Ectodermal cell (in vitro differentiated cells): ENCODE data around the gene SCN4A.

Experiments
- H3K27ac ChIP-seq: 2 replicates; pipeline ENCODE4 v1.7.0; 2013; ENCODE audit warnings: mild to moderate bottlenecking, low read depth, low read length; ENCODE audit not compliant: insufficient read depth, poor library complexity, severe bottlenecking
- H3K27me3 ChIP-seq: 2 replicates; pipeline ENCODE4 v1.7.0; 2013; ENCODE audit warnings: mild to moderate bottlenecking, low read length; ENCODE audit not compliant: insufficient read depth, control insufficient read depth, poor library complexity, severe bottlenecking
- H3K36me3 ChIP-seq: one replicate; pipeline ENCODE4 v1.7.0; 2013; ENCODE audit warnings: low read length; ENCODE audit not compliant: control insufficient read depth, insufficient read depth
- H3K4me1 ChIP-seq: one replicate; pipeline ENCODE4 v1.7.0; 2013; ENCODE audit warnings: low read length; ENCODE audit not compliant: control insufficient read depth, insufficient read depth
- H3K4me3 ChIP-seq: 2 replicates; pipeline ENCODE4 v1.7.0; 2013; ENCODE audit warnings: low read depth, low read length, control low read depth; ENCODE audit not compliant: insufficient read depth
- H3K9me3 ChIP-seq: 2 replicates; pipeline ENCODE4 v1.7.0; 2013; ENCODE audit warnings: mild to moderate bottlenecking, low read length, moderate library complexity; ENCODE audit not compliant: control insufficient read depth
- WGBS, 2 experiments: methylation state at CpG; one replicate each; pipeline ENCODE4 v1.1.7; 2013; ENCODE audit warnings: missing lambda C conversion rate in 2 of 2; 5-methylcytosine and 5-hydroxymethylcytosine counted together

SCN4A gene

DNA sequence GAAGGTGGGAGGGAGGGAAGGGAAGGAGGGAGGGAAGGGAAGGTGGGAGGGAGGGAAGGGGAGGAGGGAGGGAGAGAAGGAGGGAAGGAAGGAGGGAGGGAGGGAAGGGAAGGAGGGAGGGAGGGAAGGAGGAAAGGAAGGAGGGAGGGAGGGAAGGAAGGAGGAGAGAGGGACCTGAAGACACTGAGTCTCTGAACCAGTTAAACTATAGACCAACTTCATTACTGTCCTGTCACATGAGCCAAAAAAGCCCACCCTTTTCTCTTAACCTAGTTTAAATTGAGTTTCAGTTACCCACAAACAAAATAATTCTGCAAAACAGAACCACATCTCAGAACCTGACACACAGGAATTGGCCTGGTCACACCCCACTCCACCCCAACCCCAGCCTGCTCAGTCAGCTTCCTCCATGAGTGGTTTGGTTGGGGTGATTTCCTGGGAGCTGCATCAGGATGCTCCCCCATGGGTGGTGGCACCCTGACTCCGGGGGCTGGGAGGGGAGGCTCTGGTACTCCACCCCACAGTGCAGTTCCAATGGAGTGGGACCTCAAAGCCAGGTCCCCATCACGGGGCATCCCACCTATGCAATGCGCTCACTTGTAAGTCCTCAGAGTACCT lies 20.8 kb upstream of the SCN4A start:
- H3K27ac ChIP-seq = no peak overlapping the region
- H3K4me3 ChIP-seq = no peak overlapping the region
- H3K36me3 ChIP-seq = no peaks in the 10 kb centered on the region
- WGBS, 2 experiments = 77 to 80% methylated on average over 3 of the region's 3 CpGs
- H3K9me3 ChIP-seq = no peaks in the 10 kb centered on the region
- peaks cover 33% of the 10 kb centered on the region for H3K27me3 ChIP-seq
- peaks cover 16% of the 10 kb centered on the region for H3K4me1 ChIP-seq

DNA sequence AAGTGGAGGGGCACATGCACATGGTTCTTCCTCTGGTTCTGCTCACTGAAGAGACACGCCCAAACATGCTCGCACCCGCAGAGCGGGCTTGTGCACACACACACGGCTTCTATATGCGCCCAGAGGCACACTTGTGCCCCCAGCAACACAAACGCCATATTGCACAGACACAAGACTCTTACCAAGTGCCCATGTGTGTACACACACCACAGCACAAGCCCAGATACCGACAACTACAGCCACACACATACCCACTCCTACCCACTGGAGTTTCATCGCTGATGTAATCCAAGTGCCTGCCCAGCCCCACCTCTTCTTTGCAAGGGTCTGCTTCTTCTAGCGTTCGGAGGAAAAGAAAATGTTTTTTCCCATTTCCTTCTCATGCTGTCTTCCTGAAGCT lies 18.9 kb upstream of the SCN4A start:
- Histone ChIP-seq H3K36me3 (no peaks in the 10 kb centered on the region), H3K27me3 (peaks cover 15% of the 10 kb centered on the region), H3K9me3 (no peaks in the 10 kb centered on the region), H3K4me3 (no peak overlapping the region), H3K27ac (no peak overlapping the region), H3K4me1 (peaks cover 16% of the 10 kb centered on the region)
- WGBS, 2 experiments = 91 to 93% methylated on average over 11 of the region's 11 CpGs

DNA sequence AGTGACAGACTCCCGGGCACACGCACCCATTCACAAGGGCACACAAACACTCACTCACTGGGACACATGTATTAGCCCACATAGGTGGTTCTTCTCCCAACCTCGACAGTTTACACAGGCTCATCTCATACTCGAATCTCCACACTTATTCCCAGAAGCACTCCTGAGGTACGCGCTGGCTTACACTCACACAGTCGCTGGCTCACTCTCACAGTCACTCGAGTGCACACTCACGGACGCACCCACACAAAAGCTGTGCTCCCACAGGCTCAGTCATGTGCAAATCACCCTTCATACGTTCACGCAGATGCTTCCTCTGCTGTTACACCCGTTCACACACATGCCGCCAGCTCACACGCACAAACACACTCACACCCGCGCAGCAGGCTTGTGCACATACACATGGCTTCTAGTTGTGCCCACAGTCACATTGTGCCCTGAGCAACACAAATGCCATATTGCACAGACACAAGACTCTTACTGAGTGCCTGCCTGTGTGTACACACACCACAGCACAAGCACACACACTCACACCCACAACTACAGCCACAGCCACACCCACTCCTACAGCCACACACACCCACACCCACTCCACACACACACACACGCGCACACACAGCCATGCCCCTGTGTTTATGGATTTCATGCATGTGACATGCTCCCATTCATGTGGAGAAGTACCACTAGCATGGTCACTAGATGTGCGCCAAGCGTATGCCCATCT lies 17.1 kb upstream of the SCN4A start:
- no peak overlapping the region for H3K4me3 ChIP-seq
- peaks cover 16% of the 10 kb centered on the region for H3K4me1 ChIP-seq
- peaks cover 12% of the 10 kb centered on the region for H3K27me3 ChIP-seq
- no peaks in the 10 kb centered on the region for H3K36me3 ChIP-seq
- H3K9me3 ChIP-seq = no peaks in the 10 kb centered on the region
- no peak overlapping the region for H3K27ac ChIP-seq
- WGBS, 2 experiments = 93% methylated on average over 21 of the region's 21 CpGs

DNA sequence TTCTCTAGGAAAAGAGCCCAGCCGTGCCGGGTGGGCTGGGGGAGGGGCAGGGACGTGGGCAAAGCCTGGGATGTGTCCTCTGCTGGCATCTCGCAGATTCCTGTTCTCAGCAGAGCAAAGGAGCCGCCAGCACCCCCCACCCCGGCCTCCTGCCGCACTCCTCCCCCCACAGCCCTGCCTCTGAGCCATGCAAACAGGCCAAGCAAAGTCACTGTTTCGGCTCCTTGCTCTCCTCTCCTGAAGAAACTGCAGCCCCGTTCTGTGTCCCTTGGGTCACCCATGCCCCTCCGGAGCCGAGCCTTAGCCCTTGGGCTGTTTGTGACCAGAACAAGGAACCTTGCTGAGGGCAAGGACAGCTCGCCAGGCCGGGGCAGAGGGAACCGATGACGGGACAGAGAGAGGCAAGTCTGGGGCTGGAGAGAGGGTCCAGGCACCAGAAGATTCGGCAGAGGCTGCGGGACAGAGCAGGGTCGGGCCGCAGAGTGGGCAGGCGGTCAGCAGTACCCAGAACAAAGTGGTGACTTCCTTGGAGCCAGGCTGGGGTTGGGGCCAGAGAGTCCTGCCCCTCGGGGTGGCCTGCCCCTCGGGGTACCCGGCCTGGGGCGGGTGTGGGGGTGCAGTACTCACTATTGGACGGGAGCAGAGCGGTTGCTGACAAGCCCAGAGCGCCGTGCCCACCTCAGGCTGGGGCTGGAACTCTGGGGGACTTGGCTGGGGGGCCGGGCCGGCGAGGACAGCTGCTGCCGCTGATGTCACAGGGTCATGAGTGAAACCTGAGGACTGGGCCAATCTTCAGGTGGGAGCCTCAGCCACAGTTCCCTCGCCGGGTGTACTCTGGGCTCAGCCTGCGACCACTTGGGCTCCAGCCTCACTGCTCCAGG lies 16.3 kb upstream of the SCN4A start:
- Histone ChIP-seq H3K9me3 (no peaks in the 10 kb centered on the region), H3K27me3 (peaks cover 12% of the 10 kb centered on the region), H3K4me3 (no peak overlapping the region), H3K4me1 (peaks cover 16% of the 10 kb centered on the region), H3K27ac (no peak overlapping the region), H3K36me3 (no peaks in the 10 kb centered on the region)
- 47 to 48% methylated on average over 35 of the region's 35 CpGs for WGBS, 2 experiments

DNA sequence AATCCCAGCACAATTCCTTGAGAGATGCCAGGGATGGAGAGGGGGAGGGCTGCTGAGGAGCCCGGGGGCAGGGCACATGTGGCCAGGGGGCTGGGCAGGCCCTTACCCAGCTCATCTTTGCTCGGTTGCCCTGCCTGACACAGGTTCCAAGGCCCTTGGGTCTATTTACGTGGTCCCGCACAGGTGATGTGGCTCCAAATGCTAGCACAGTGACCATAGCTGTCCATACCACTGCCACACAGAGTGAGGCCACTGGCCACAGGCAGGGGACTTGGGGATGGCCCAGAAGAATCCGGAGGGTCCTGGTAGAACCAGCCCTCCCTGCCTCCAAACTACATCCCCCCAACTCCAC lies 15.4 kb upstream of the SCN4A start:
- H3K36me3 ChIP-seq = no peaks in the 10 kb centered on the region
- H3K27ac ChIP-seq = no peak overlapping the region
- 90 to 91% methylated on average over 5 of the region's 5 CpGs for WGBS, 2 experiments
- no peaks in the 10 kb centered on the region for H3K9me3 ChIP-seq
- H3K4me1 ChIP-seq = peaks cover 16% of the 10 kb centered on the region
- H3K27me3 ChIP-seq = peaks cover 12% of the 10 kb centered on the region
- no peak overlapping the region for H3K4me3 ChIP-seq

DNA sequence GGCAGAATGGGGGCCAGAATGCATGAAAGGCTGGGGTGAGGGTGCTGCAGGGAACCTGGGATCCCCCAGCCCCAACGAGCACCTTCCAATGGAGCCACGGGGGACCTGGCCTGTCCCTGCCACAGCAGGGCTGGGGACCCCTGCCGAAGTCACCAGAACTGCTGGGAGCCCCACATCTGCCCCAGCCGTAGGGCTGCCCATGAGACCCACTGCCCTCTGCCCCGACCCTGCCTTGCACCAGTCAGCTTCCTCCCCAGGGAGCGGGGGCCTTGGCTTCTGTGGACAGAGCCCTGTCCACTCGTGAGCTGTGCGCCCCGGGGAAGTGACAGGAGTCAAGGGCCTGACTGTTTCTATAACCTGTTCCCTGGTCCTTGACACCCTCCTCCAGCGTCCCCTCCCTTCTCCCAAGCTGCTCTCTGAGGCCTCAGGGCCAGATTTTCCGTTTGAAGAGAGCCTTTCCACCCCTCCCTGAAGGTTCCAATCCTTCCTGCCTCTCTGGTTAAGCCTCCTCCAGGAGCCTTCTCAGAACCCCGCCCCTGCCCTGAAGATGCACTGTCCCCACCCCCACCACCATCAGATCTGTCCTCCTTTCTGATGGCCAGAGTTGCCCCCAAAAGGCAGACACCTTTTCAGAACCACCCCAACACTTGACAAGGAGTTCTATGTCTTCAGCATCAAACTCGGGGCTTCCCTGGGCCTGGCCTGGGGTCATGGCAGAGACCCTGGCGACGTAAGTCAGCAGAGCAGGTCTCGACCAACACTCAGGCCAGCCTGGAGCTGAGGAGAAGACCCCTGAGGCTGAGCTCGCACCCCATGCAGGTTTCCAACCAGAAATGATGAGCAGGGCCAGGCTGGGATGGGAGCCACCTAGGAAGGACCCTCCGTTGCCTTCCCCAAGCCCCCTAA lies 14.8 kb upstream of the SCN4A start:
- no peak overlapping the region for H3K27ac ChIP-seq
- 83 to 84% methylated on average over 18 of the region's 18 CpGs for WGBS, 2 experiments
- H3K9me3 ChIP-seq = no peaks in the 10 kb centered on the region
- no peak overlapping the region for H3K4me3 ChIP-seq
- H3K36me3 ChIP-seq = no peaks in the 10 kb centered on the region
- H3K27me3 ChIP-seq = peaks cover 9% of the 10 kb centered on the region
- H3K4me1 ChIP-seq = peaks cover 16% of the 10 kb centered on the region

DNA sequence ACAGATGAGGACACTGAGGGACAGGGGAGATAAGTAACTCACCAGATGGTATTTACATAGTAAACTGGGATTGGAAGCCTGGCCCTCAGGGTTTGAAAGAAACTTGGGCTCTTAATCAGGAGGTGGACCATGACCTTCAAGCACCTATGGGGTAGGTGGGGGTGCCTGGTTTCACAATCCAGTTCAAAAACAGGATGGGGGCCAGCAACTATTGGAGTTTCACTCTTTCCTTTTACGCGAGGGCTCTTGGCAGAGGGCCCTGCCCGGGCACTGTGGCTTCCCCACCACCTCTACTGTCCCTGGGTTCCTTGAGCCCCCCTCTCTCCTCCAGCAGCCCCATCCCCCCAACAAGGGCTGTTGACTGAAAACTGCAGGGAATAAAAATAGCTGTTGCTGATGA lies 14.1 kb upstream of the SCN4A start:
- H3K36me3 ChIP-seq = no peaks in the 10 kb centered on the region
- H3K9me3 ChIP-seq = peaks cover 2% of the 10 kb centered on the region
- H3K27me3 ChIP-seq = peaks cover 4% of the 10 kb centered on the region
- no peak overlapping the region for H3K27ac ChIP-seq
- H3K4me1 ChIP-seq = peaks cover 16% of the 10 kb centered on the region
- WGBS, 2 experiments = 84 to 98% methylated on average over 3 of the region's 3 CpGs
- no peak overlapping the region for H3K4me3 ChIP-seq

DNA sequence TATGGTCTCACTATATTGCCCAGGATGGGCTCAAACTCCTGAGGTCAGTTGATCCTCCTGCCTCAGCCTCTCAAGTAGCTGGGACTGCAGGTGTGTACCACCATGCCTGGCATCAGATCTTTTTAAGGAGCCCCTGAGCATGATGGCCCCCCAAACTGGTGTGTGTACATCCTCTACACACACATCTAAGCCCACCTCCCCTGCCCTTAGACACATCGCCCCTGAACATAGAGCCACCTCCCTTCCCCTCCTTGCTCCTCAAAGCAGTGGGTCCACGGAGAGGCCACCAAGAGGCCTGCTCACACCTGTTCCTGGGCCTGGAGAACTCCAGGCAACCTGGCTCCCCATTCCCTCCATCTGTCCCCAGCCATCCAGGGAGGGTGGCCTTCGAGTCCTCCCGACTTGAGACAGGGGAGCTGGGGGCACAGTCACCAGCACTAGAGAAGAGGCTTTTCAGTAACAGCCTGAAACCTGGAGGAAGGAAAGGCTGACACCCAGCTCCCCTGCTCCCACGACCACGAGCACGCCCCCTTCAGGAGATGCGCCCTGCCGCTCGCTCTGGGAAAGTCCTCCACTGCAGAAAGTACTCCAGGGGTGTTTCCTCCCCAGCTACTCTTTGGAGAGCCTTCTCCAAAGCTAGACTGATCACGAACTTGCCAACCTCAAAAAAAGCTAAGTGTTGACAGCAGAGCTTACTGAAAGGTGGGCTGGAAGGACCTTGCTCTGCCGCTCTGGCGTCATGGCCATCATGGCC lies 12.8 kb upstream of the SCN4A start:
- H3K27ac ChIP-seq = no peak overlapping the region
- H3K9me3 ChIP-seq = peaks cover 2% of the 10 kb centered on the region
- H3K27me3 ChIP-seq = no peaks in the 10 kb centered on the region
- peaks cover 16% of the 10 kb centered on the region for H3K4me1 ChIP-seq
- H3K4me3 ChIP-seq = no peak overlapping the region
- H3K36me3 ChIP-seq = no peaks in the 10 kb centered on the region
- WGBS, 2 experiments = 84 to 87% methylated on average over 13 of the region's 13 CpGs

DNA sequence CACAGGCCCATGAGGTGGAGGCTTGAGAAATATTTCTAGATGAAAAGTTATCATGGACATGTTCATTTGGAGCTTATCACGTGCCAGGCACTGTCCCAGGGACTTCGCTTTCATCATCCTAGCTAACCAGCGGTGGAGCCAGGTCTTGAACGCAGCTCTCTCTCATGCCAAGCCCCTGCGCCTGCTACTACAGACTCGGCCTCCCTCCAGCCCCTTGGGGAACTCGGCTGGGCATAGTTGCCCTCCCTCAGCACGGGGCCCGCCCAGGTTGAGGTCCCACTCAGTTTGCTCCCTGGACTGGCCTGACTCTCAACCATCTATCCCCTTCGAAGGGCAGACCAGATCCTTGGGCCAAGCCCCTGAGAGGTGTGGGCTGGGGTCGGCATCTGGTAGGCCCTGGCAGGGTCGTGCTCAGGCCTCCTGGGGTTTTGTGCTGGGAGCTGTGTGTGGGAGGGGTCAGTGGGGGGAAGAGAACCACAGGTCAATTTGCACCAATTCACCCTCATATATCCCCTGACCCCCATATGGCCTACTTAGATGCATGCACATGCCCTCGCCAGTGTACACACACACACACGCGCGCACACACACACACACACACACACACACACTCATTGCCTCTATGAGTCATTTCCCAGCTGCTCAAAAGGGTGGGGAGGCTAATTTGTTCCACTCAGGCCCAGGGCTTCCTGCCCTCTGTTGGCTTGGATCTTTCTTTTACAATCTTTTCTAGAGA lies 12.1 kb upstream of the SCN4A start:
- H3K27me3 ChIP-seq = no peaks in the 10 kb centered on the region
- WGBS, 2 experiments = 87 to 90% methylated on average over 16 of the region's 16 CpGs
- no peak overlapping the region for H3K4me3 ChIP-seq
- H3K4me1 ChIP-seq = peaks cover 15% of the 10 kb centered on the region
- H3K27ac ChIP-seq = no peak overlapping the region
- no peaks in the 10 kb centered on the region for H3K36me3 ChIP-seq
- peaks cover 2% of the 10 kb centered on the region for H3K9me3 ChIP-seq
